DOHH2 (cell line): ENCODE measurements around the gene MUC6.

ENCODE experiments used
- EZH2phosphoT487 ChIP-seq: fragments of 200-600 bp; sonication (generic); IDR thresholded peaks from 2 replicates; pipeline ENCODE4 v1.6.1; 2017; ENCODE audit warnings: borderline replicate concordance, mild to moderate bottlenecking, antibody characterized with exemption, low read length, moderate library complexity, mixed read lengths
- TF ChIP-seq, protein P1 (sequence below): fragments of 200-600 bp; sonication (generic); IDR thresholded peaks from one replicate; pipeline ENCODE4 v1.5.1; 2014; ENCODE audit warnings: antibody characterized with exemption, mild to moderate bottlenecking, low read depth, low read length; ENCODE audit not compliant: poor library complexity, severe bottlenecking

DNA sequence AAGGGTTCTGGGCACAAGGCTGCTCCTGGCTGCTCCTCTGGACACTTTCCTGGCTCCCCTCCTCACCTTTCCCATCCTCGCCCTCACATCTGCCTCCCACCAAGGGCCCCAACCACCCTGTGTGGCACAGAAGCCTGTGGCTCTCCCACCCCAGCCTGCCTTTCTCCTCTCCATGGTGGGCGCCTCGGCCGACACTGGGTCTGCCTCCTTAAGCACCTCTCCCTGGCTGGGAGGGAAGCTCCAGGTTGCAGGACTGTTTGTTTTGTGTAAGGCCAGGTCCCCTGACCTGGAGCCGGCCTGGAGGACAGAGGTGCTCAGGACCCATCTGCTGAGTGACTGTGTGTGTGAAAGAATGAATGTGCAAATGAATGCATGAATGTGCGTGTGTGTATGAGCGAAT, 14.1 kb downstream of the MUC6 start:
- TF ChIP-seq, protein P1, sequence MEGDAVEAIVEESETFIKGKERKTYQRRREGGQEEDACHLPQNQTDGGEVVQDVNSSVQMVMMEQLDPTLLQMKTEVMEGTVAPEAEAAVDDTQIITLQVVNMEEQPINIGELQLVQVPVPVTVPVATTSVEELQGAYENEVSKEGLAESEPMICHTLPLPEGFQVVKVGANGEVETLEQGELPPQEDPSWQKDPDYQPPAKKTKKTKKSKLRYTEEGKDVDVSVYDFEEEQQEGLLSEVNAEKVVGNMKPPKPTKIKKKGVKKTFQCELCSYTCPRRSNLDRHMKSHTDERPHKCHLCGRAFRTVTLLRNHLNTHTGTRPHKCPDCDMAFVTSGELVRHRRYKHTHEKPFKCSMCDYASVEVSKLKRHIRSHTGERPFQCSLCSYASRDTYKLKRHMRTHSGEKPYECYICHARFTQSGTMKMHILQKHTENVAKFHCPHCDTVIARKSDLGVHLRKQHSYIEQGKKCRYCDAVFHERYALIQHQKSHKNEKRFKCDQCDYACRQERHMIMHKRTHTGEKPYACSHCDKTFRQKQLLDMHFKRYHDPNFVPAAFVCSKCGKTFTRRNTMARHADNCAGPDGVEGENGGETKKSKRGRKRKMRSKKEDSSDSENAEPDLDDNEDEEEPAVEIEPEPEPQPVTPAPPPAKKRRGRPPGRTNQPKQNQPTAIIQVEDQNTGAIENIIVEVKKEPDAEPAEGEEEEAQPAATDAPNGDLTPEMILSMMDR, result no peak
- TF ChIP-seq EZH2phosphoT487, result no peak
